Measurements from ENCODE around the gene INSYN2B. TPM values are rescaled to one million over a fixed set of nuclear protein-coding genes. Genes with fewer than 3 reads are reported as not detected.
"Not testable (repeated sequence)": the region's sequence is repeated elsewhere in the genome, so short reads cannot be mapped to it uniquely, and the experiment has no call there.

The INSYN2B gene
- total RNA-seq, 2 experiments from 2014 or later = not detected

GRCh38 chr5:169970911-169971765, 9.2 kb downstream of the INSYN2B start:
- DNase-seq = no peak
- H3K36me3 Mint-ChIP-seq (ENCODE audit: low read depth) = peaks cover 16% of the 10 kb centered on the region
- no peaks in the 10 kb centered on the region for H3K4me1 Mint-ChIP-seq (ENCODE audit: low read depth)
- ChIA-PET POLR2A (interaction anchor here (0.5 to 0.6 kb wide), 3 partner anchors 54 to 809 kb away, joined by 4 to 6 read pairs (median 4); no protein-coding TSS in a partner anchor), CTCF (interaction anchor here (0.7 kb wide), 1 partner anchor 114 kb away, joined by 3 read pairs; no protein-coding TSS in a partner anchor)
- no peaks in the 10 kb centered on the region for H3K27me3 Mint-ChIP-seq (ENCODE audit: low read depth)
- no peaks in the 10 kb centered on the region for H3K9me3 Mint-ChIP-seq (ENCODE audit: insufficient read depth)
- ATAC-seq = no peak
- no peak overlapping the region for H3K4me3 Mint-ChIP-seq
- H3K27ac Mint-ChIP-seq = no peak overlapping the region

DNA sequence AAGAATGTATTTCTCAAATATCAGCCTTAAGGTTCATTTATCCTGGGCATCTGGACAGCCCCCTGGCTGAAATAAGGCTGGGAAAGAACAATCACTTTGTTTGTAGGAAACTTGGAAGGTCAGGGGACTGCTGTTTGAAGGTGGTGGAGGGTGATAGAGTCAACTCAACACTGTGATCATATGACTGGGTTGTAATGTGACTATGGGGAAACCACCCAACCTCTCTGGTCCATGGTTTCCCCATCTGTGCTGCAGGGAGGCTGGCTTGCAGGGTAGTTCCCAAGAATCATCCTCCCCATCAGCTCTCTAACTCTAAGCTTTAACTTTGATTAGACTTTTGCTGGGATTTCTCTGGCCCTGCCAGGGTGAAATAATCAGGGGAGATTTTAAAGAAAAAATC, 10.0 kb downstream of the INSYN2B start:
- no peaks in the 10 kb centered on the region for H3K27me3 Mint-ChIP-seq (ENCODE audit: low read depth)
- no peak for ATAC-seq
- ChIA-PET CTCF (no interaction called here), POLR2A (no interaction called here)
- H3K9me3 Mint-ChIP-seq (ENCODE audit: insufficient read depth) = no peaks in the 10 kb centered on the region
- DNase-seq = no peak
- peaks cover 16% of the 10 kb centered on the region for H3K36me3 Mint-ChIP-seq (ENCODE audit: low read depth)
- H3K27ac Mint-ChIP-seq = no peak overlapping the region
- H3K4me3 Mint-ChIP-seq = no peak overlapping the region
- no peaks in the 10 kb centered on the region for H3K4me1 Mint-ChIP-seq (ENCODE audit: low read depth)

DNA sequence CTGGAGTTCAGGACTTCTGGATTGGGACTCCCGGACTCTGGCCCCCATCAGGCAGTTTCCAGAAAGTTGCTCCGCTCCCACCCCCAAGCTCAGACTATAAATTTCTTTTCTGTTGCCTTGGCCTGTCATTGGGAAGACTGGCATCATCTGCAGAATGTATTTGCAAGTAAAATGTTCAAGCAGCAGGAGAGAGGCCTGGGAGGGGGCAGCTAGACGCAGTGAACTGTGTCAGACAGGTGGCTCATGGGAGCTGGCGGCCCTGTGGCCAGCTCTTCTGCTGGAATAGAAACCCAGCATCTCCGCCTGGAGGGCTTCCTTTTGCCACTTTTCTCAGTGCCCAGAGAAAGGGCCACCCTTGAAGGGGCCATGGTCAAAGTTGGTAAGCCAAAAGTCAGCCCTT, 16.0 kb downstream of the INSYN2B start:
- Mint-ChIP-seq H3K27ac (no peak overlapping the region), H3K4me1 (ENCODE audit: low read depth) (no peaks in the 10 kb centered on the region), H3K36me3 (ENCODE audit: low read depth) (peaks cover 13% of the 10 kb centered on the region), H3K9me3 (ENCODE audit: insufficient read depth) (no peaks in the 10 kb centered on the region), H3K27me3 (ENCODE audit: low read depth) (no peaks in the 10 kb centered on the region), H3K4me3 (no peak overlapping the region)
- ATAC-seq = no peak
- POLR2A ChIA-PET = no interaction called here
- no peak for DNase-seq
- CTCF ChIA-PET = no interaction called here

- CTCF ChIA-PET = no interaction called here
- no peaks in the 10 kb centered on the region for H3K9me3 Mint-ChIP-seq (ENCODE audit: insufficient read depth)
These were observed 19.6 kb downstream of the INSYN2B start for GRCh38 chr5:169960659-169961058.

GRCh38 chr5:169958278-169958677, 22.0 kb downstream of the INSYN2B start:
- H3K27me3 Mint-ChIP-seq (ENCODE audit: low read depth) = no peaks in the 10 kb centered on the region
- no peaks in the 10 kb centered on the region for H3K9me3 Mint-ChIP-seq (ENCODE audit: insufficient read depth)
- peaks cover 9% of the 10 kb centered on the region for H3K36me3 Mint-ChIP-seq (ENCODE audit: low read depth)
- POLR2A ChIA-PET = no interaction called here
- no peak for ATAC-seq
- no peaks in the 10 kb centered on the region for H3K4me1 Mint-ChIP-seq (ENCODE audit: low read depth)
- DNase-seq = no peak
- no peak overlapping the region for H3K27ac Mint-ChIP-seq
- H3K4me3 Mint-ChIP-seq = no peak overlapping the region
- CTCF ChIA-PET = no interaction called here

More at GRCh38 chr5:169960659-169961058, 19.6 kb downstream of the INSYN2B start:
- Mint-ChIP-seq H3K4me3 (no peak overlapping the region), H3K27me3 (ENCODE audit: low read depth) (no peaks in the 10 kb centered on the region), H3K4me1 (ENCODE audit: low read depth) (no peaks in the 10 kb centered on the region), H3K36me3 (ENCODE audit: low read depth) (peaks cover 4% of the 10 kb centered on the region), H3K27ac (no peak overlapping the region)
- ATAC-seq (no peak), DNase-seq (no peak)
- POLR2A ChIA-PET = no interaction called here

GRCh38 chr5:169956756-169957155, 23.5 kb downstream of the INSYN2B start:
- Mint-ChIP-seq H3K4me1 (ENCODE audit: low read depth) (no peaks in the 10 kb centered on the region), H3K27me3 (ENCODE audit: low read depth) (no peaks in the 10 kb centered on the region), H3K9me3 (ENCODE audit: insufficient read depth) (no peaks in the 10 kb centered on the region), H3K27ac (no peak overlapping the region), H3K36me3 (ENCODE audit: low read depth) (peaks cover 7% of the 10 kb centered on the region), H3K4me3 (no peak overlapping the region)
- CTCF ChIA-PET = no interaction called here
- POLR2A ChIA-PET = no interaction called here
- no peak for ATAC-seq
- no peak for DNase-seq

DNA sequence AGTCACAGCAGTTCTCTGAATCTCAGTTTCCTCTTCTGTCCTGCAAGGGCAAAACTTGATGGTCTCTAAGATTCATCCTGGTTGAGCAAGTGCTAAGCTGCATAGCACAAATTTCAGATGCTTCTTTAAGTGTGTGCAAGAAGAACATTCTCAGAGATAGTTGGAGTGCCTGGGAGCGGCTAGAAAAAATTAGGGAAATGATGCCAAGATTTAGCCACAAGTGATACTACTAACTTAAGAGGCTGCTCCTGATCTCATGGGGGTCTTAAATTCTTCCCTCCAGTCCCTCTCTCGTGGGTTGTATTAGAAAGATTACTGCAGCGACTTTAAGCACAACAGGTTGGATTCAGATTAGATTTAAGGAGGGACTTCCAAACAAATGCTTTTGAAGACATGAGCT, 24.2 kb downstream of the INSYN2B start:
- ATAC-seq (no peak), DNase-seq (no peak)
- H3K36me3 Mint-ChIP-seq (ENCODE audit: low read depth) = peaks cover 7% of the 10 kb centered on the region
- no peaks in the 10 kb centered on the region for H3K4me1 Mint-ChIP-seq (ENCODE audit: low read depth)
- ChIA-PET POLR2A (no interaction called here), CTCF (no interaction called here)
- H3K27ac Mint-ChIP-seq = no peak overlapping the region
- no peak overlapping the region for H3K4me3 Mint-ChIP-seq
- H3K27me3 Mint-ChIP-seq (ENCODE audit: low read depth) = no peaks in the 10 kb centered on the region
- no peaks in the 10 kb centered on the region for H3K9me3 Mint-ChIP-seq (ENCODE audit: insufficient read depth)

- Mint-ChIP-seq H3K4me1 (ENCODE audit: low read depth) (no peaks in the 10 kb centered on the region), H3K9me3 (ENCODE audit: insufficient read depth) (no peaks in the 10 kb centered on the region), H3K4me3 (no peak overlapping the region), H3K27ac (no peak overlapping the region), H3K36me3 (ENCODE audit: low read depth) (peaks cover 8% of the 10 kb centered on the region), H3K27me3 (ENCODE audit: low read depth) (no peaks in the 10 kb centered on the region)
- no peak for DNase-seq
- ChIA-PET POLR2A (no interaction called here), CTCF (no interaction called here)
- no peak for ATAC-seq
These were observed 25.5 kb downstream of the INSYN2B start for GRCh38 chr5:169954786-169955185.

DNA sequence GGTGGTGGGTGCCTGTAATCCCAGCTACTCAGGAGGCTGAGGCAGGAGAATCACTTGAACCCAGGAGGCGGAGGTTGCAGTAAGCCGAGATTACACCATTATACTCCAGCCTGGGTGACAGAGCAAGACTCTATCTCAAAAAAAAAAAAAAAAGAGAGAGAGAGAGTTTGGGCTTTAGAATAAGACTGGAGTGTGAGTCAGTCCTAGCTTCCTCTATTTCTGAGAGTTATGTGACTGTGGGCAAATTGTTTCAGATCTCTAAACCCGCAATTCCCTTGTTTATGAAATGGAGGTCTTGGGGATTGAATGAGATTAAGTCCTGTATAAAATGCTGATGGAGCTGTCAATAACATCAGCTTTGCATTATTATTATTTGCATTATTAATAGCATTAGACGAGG, 27.1 kb downstream of the INSYN2B start:
- H3K4me3 Mint-ChIP-seq; H3K27me3 Mint-ChIP-seq (ENCODE audit: low read depth); H3K27ac Mint-ChIP-seq; H3K4me1 Mint-ChIP-seq (ENCODE audit: low read depth); POLR2A ChIA-PET; ATAC-seq; CTCF ChIA-PET; H3K9me3 Mint-ChIP-seq (ENCODE audit: insufficient read depth); DNase-seq: not testable (repeated sequence)
- peaks cover 15% of the 10 kb centered on the region for H3K36me3 Mint-ChIP-seq (ENCODE audit: low read depth)

DNA sequence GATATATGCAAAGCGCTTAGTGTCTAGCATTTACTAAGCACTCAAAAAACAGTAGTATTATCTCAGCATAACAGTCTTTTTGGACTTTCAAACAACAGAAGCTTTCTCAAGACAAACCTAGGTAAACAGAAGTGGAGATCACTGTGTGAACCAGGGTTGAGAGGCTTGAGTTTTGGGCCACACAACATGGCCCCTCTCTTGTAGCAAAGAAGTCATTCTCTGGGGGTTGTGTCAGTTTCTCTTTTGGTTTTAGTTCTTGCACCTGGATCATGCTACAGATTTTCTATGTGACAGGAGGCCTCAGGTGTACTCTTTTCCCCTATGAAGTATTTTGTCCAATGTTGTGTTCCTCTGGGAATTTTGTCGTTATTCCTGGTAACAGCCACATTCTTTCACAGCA, 30.0 kb downstream of the INSYN2B start:
- no peak for ATAC-seq
- CTCF ChIA-PET = no interaction called here
- POLR2A ChIA-PET = no interaction called here
- no peak for DNase-seq
- Mint-ChIP-seq H3K4me1 (ENCODE audit: low read depth) (peaks cover 3% of the 10 kb centered on the region), H3K27ac (peak overlapping the region; percentile 21), H3K27me3 (ENCODE audit: low read depth) (no peaks in the 10 kb centered on the region), H3K4me3 (no peak overlapping the region), H3K9me3 (ENCODE audit: insufficient read depth) (no peaks in the 10 kb centered on the region), H3K36me3 (ENCODE audit: low read depth) (peaks cover 17% of the 10 kb centered on the region)

DNA sequence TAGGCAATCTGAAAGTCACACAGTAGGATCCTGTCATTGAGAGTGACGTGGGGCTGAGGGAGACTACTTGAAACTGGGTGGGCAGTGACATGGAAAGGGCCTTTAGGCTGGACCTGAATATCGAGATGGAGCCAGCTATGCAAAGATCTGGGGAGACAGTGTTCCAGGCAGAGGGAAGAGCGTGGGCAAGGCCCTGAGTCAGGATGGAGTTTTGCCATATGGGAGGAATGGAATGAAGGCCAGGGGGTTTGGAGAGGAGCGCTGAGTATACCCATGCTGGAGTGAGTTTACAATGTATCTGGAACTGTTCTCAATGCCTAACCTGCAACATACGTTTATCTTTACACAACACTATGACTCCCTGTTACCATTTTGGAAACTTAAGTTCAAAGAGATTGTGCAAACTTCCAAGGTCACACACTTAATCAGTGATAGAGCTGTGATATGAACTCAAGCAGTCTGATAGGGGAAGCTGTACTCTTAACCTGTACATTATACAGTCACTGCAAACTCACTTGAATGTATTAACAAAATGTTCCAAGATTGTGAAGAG, 33.5 kb downstream of the INSYN2B start:
- Mint-ChIP-seq H3K36me3 (ENCODE audit: low read depth) (peaks cover 13% of the 10 kb centered on the region), H3K4me1 (ENCODE audit: low read depth) (peaks cover 8% of the 10 kb centered on the region)
- POLR2A ChIA-PET = no interaction called here

DNA sequence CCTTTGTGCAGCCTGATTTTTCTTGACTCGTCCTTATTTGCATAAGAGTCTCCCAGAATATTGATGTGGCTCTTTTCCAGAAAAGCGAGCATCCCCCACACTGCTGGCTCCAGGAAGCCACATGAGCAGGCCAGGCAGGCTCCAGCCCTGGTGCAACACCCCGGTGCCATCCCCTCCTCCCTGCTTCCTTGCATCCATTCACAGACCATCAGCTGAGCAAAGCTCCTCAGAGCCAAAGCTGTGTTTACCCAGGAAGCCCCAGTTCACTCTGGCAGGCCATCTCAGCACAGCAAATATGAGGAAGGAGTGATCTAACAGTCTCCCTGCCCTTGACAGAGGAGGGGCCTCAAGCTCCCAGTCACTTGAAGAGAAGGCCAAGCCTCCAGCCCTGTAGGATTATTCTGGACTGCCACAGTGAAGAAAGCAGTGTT, 34.4 kb downstream of the INSYN2B start:
- no peak for ATAC-seq
- Mint-ChIP-seq H3K36me3 (ENCODE audit: low read depth) (peaks cover 17% of the 10 kb centered on the region), H3K4me3 (no peak overlapping the region), H3K9me3 (ENCODE audit: insufficient read depth) (no peaks in the 10 kb centered on the region), H3K4me1 (ENCODE audit: low read depth) (peaks cover 8% of the 10 kb centered on the region), H3K27ac (no peak overlapping the region), H3K27me3 (ENCODE audit: low read depth) (no peaks in the 10 kb centered on the region)
- no peak for DNase-seq
- CTCF ChIA-PET = no interaction called here
- POLR2A ChIA-PET = no interaction called here

More for the DNA sequence above, 33.5 kb downstream of the INSYN2B start:
- Mint-ChIP-seq H3K4me3 (no peak overlapping the region), H3K9me3 (ENCODE audit: insufficient read depth) (no peaks in the 10 kb centered on the region), H3K27ac (no peak overlapping the region), H3K27me3 (ENCODE audit: low read depth) (no peaks in the 10 kb centered on the region)
- CTCF ChIA-PET = no interaction called here
- DNase-seq (no peak), ATAC-seq (no peak)
